Astrocyte of the cerebellum (primary cell): ENCODE data around the gene LYRM1.
A peak's percentile ranks its signal among the peaks of the same experiment; 100 is the strongest.

Experiments
- DNase-seq: peaks from one replicate; pipeline ENCODE4 v3.0.0-alpha.2; 2011; ENCODE audit warnings: low read depth
- H3K4me3 ChIP-seq: 2 replicates; pipeline ENCODE4 v1.5.1; 2011; ENCODE audit warnings: mild to moderate bottlenecking, low read depth, low read length, moderate library complexity
- in situ Hi-C: cut with HindIII; loops from 2 replicates; pipeline ENCODE4 v1.10.0; 2017; ENCODE audit warnings: low sequenced_read_pairs
- TF ChIP-seq, protein P1 (sequence below): IDR thresholded peaks from 2 replicates; pipeline ENCODE4 v1.5.1; 2012; ENCODE audit warnings: low read length, low read depth, moderate library complexity, mild to moderate bottlenecking; ENCODE audit errors: missing control alignments

LYRM1 gene, protein sequence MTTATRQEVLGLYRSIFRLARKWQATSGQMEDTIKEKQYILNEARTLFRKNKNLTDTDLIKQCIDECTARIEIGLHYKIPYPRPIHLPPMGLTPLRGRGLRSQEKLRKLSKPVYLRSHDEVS

DNA sequence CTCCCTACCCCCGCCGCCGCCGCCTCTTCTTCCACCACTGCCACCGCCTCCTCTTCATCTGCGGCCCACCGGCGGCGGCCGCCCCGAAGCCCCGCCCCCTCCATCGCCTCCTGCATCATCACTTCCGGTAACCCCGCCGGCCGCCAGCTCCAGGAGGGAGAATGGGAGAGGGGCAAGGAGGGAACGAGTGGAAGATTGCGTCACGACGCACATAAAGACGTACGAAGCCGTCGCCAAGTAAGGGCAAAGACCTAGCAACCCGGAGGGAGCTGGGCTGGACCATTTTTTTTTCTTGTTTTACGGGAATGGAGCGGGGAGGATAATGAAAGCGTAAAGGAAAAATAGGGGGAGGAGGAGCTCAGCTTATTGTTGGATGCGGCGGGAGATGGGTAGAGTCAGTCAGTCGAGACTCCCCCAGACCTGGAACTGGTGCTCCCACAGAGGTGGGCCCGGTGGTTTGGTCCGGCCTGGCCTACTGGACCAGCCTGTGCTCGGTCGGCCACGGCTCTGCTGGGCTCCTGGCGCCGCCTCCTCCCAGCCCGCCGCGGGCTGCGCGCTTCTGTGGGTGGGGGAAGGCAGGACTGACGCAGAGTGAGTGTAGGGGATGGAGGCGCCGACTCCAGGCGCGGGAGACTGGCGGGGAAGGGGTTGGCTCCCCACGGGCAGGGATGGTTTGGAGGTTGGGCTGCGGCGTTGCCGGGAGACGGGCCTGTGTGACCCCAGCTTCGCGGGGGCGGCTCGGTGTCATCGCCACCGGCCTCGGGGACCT is at the start of gene LYRM1, which contains the start of gene DCUN1D3:
TSS of gene LYRM1 (plus strand) at position 473 of the 769 bp plus-strand sequence. CDS start 14,785 bp downstream, outside the sequence.
TSS of gene DCUN1D3 (minus strand) at position 60 of the 769 bp plus-strand sequence. CDS start 37,820 bp downstream, outside the sequence.
- in situ Hi-C loops: no loop called here
- TF ChIP-seq, protein P1, sequence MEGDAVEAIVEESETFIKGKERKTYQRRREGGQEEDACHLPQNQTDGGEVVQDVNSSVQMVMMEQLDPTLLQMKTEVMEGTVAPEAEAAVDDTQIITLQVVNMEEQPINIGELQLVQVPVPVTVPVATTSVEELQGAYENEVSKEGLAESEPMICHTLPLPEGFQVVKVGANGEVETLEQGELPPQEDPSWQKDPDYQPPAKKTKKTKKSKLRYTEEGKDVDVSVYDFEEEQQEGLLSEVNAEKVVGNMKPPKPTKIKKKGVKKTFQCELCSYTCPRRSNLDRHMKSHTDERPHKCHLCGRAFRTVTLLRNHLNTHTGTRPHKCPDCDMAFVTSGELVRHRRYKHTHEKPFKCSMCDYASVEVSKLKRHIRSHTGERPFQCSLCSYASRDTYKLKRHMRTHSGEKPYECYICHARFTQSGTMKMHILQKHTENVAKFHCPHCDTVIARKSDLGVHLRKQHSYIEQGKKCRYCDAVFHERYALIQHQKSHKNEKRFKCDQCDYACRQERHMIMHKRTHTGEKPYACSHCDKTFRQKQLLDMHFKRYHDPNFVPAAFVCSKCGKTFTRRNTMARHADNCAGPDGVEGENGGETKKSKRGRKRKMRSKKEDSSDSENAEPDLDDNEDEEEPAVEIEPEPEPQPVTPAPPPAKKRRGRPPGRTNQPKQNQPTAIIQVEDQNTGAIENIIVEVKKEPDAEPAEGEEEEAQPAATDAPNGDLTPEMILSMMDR: no peak
- H3K4me3 ChIP-seq: peak within 1 kb of the TSS; percentile 71
- DNase-seq: peak; percentile 99

DNA sequence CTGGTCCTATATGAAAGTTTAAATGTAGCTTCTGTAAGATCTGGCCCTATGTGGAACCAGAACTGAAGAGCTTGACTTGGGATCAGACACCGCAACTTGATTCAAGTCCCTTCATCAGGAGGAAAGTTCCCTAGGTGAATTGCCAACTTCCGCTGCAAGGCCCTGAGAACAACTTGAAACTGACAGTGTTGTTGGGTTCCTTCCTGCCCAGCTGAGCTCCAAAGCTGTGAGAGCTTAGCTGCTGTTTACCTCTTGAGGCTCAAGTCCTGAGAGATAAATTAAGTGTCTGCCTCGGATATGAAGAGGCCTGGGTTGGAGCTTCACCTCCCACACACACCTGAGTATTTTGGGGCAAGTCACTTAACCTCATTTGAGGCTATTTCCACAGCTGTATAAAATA is 49.6 kb upstream of the LYRM1 start:
- H3K4me3 ChIP-seq: no peak overlapping the region
- DNase-seq: no peak
- in situ Hi-C loops: loop anchor here (5.0 kb wide), 1 partner anchor 56 kb away; no protein-coding TSS in a partner anchor
- TF ChIP-seq, protein P1: no peak

DNA sequence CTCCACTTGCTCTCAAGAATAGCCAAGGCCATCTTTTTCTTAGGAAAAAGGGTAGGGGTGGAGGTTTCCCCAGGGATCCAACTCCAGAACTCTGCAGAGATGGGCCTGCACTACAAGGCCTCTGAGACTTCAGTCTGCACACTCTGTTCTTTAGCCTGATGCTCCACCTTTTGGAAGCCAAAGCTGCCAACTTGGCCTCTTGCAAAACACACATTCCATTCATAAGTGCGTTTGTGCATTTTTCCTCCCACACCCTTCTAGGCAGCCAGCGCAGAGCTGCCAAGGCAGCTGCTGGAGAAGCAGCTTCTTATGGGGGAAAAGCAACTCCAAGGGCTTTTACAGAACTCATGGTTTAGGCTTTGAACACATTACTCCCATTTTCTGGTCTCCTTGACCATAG is 49.0 kb upstream of the LYRM1 start:
- TF ChIP-seq, protein P1: no peak
- peak; percentile 87 for DNase-seq
- in situ Hi-C loops: loop anchor here (5.0 kb wide), 1 partner anchor 56 kb away; no protein-coding TSS in a partner anchor
- no peak overlapping the region for H3K4me3 ChIP-seq

DNA sequence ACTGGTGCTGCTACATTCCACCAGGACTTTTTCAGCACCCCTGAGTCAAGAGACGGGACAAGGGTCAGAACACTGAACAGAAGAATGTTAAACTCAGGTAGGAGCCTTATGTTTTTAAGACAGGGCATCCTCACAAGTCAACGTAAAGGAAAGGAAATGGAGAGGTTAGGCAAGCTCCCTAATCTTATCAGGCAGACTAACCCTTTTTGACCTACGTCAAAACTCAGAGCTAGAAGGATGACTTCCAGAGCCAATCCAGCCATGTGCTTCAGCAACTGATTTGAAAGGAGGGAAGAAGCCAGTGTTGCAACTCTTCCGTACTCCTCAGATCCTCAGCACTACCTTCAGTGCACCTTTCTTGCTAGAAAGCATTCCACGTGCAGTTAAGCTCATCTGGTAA is 47.4 kb upstream of the LYRM1 start:
- no peak overlapping the region for H3K4me3 ChIP-seq
- in situ Hi-C loops: loop anchor here (5.0 kb wide), 1 partner anchor 54 kb away; no protein-coding TSS in a partner anchor
- DNase-seq: no peak
- TF ChIP-seq, protein P1: no peak

DNA sequence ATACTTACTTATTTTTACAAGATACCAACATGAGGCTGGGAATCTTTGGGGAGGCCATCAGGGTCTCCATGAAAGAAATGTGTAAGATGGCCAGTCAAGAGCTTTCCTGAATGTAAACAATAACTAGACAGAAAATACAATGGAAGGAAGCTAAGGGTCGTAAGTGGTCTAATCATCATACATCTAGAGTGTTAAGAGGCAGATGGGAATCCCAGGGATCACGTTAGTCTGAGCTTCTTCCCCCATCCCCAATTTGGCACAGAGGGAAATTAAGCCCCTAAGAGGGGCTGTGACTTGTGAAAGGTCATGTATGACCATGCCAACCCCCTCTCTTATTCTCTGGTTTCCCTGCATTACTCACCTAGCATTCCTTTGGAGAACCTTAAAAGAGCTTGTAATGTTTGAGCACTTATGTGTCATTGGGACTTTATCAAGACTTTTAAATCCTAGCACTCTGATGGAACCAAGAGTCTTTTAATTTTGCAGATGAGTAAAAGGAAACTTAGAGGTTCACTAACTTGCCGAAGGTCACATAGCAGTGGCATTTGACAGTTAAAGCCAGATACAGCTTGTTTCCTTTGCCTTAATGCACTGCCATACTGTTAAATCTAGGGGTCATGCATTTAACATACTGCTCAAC is 46.5 kb upstream of the LYRM1 start:
- no peak for DNase-seq
- no peak overlapping the region for H3K4me3 ChIP-seq
- TF ChIP-seq, protein P1: no peak
- in situ Hi-C loops: loop anchor here (5.0 kb wide), 1 partner anchor 53 kb away; no protein-coding TSS in a partner anchor

DNA sequence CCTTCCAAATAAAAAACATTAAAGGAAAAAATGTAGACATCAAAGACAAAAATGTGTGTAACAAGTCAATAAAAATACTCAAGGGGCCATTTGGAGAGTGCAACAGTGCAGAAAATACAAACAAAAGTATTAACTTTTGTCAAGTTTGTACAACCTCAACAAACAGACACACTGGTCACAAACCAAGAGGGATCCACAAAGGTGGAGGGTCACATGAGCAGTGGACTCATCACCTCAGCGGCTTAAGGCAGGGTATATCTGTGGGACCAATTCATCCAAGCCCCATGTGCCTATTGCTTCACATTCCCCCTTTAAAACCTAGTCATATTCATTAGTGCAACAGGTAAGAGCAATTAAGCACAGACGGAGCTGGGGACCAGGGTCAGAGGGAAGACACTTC is 45.6 kb upstream of the LYRM1 start:
- in situ Hi-C loops: loop anchor here (5.0 kb wide), 1 partner anchor 52 kb away; no protein-coding TSS in a partner anchor
- no peak for DNase-seq
- TF ChIP-seq, protein P1: no peak
- H3K4me3 ChIP-seq: no peak overlapping the region
